GM18909 (cell line): Measurements from ENCODE around the gene ETV6.

Experiments
- ATAC-seq: cut with Tn5 transposase; IDR thresholded peaks from one replicate; pipeline ENCODE4 v1.9.1; 2021; ENCODE audit warnings: mild to moderate bottlenecking; ENCODE audit not compliant: unreplicated experiment, poor library complexity

ETV6 gene

DNA sequence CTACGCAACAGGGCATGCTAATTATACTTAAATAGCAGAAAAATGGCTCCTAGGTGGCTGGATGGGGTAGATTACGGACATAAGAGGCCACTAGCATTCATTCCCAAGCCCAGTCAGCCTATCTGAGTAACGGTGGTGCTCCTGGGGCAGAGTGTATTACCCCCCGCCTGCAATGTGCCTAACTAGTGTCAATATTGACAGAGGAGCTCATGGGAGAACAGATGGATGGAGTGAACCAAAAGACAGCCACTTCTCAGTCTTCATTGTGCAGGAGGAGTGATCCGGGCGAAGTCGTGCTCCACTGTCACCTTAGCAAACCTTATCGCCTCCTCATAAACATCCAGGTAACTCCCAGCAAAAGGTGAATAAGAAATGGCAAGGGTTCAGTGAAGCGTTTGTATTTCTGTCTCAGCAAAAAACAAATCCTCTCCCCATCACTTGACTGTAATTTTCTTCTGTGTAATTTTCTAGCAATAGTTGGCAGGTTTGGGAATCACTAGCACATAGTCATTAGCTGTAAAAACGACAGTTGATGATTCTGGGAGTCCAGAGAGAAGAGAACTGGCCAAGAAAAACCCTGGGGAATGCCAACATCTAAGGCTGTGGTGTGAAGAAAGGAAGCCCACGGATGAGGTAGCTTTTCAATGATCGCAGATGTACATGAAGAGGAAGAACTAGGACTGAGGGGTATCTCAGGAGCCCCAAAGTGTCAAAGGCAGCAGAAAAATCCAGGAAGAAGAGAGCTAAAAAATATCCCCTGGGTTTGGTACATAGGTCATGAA, 294.6 kb downstream of the ETV6 start:
- no peak for ATAC-seq
